C4-2B (cell line): ENCODE measurements around the gene TPSAB1.

Experiments used
- CTCF ChIP-seq: fragments of 450-650 bp; conservative IDR thresholded peaks from 2 replicates; pipeline ENCODE4 v1.5.1; 2017; ENCODE audit warnings: mild to moderate bottlenecking
- ZFX ChIP-seq: fragments of 450-650 bp; IDR thresholded peaks from 2 replicates; pipeline ENCODE4 v1.6.1; 2017

GRCh38 chr16:1195393-1195666, 45.2 kb upstream of the TPSAB1 start:
- no peak for TF ChIP-seq CTCF
- TF ChIP-seq ZFX = no peak
